ENCODE measurements around the gene COG3.

- TF ChIP-seq CTCF (IDR thresholded peaks at IDR 0.05) (no peak), POLR2A (IDR thresholded peaks at IDR 0.05) (no peak), POLR2AphosphoS5 (IDR thresholded peaks at IDR 0.05) (no peak), EP300 (IDR thresholded peaks at IDR 0.05; ENCODE audit: low read depth) (no peak)
Measured at GRCh38 chr13:45436953-45437352, 27.8 kb upstream of the COG3 start.

Measured in transverse colon (tissue), 4 donors.